Kidney tubule cell (primary cell): ENCODE measurements around the gene GNG13.

Source experiments
- DNase-seq: peaks from one replicate; pipeline ENCODE4 v3.0.0-alpha.2; 2018; ENCODE audit warnings: low spot score

Gene GNG13

GRCh38 chr16:793414-793813, 7.1 kb downstream of the GNG13 start:
- DNase-seq = no peak

DNA sequence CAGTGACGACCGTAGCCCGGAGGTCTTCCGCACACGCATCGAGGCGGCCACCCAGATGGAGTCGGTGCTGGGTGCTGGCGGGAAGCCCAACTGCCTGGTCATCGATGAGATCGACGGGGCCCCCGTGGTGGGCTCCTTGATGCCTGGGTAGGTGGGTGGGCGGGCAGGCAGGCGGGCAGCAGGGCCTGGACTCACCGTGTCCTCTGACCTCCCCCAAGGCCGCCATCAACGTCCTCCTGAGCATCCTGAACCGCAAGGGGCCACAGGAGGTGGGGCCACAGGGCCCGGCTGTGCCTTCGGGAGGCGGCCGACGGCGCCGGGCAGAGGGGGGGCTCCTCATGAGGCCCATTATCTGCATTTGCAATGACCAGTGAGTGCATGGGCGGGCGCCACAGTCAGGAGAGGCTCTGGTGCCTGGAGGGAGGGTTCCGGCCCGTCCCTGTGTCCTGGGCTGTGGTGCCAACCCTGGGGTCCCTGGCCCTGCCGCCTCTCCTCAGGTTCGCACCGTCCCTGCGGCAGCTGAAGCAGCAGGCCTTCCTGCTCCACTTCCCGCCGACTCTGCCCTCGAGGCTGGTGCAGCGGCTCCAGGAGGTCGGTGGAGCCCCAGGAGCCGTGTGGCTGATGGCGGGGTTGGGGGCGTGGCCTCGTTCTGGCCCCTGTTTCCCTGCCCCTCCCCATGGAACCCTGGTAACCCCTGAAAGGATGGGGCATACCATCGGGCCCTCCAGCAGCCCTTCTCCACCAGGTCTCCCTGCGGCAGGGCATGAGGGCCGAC, 8.1 kb downstream of the GNG13 start:
- DNase-seq = no peak

GRCh38 chr16:791131-791530, 9.4 kb downstream of the GNG13 start:
- no peak for DNase-seq

DNA sequence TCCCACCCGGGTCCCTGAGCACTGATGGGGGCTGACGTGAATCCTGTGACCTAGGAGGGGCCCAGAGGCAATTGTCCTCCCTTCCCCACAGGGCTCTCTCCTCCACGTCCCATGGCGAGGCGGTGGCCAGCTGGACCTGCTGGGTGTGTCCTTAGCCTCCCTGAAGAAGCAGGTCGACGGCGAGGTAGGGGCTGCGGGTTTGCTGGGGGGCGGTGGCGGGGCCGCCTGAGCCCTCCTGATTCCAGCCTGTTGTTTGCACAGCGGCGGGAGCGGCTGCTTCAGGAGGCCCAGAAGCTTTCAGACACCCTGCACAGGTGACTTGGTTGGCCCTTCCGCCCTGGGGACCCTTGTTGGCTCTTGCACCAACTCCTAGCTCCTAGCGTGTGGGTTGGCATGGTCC, 10.4 kb downstream of the GNG13 start:
- no peak for DNase-seq

- DNase-seq = no peak
Measured at GRCh38 chr16:789191-789850, 11.2 kb downstream of the GNG13 start.

DNA sequence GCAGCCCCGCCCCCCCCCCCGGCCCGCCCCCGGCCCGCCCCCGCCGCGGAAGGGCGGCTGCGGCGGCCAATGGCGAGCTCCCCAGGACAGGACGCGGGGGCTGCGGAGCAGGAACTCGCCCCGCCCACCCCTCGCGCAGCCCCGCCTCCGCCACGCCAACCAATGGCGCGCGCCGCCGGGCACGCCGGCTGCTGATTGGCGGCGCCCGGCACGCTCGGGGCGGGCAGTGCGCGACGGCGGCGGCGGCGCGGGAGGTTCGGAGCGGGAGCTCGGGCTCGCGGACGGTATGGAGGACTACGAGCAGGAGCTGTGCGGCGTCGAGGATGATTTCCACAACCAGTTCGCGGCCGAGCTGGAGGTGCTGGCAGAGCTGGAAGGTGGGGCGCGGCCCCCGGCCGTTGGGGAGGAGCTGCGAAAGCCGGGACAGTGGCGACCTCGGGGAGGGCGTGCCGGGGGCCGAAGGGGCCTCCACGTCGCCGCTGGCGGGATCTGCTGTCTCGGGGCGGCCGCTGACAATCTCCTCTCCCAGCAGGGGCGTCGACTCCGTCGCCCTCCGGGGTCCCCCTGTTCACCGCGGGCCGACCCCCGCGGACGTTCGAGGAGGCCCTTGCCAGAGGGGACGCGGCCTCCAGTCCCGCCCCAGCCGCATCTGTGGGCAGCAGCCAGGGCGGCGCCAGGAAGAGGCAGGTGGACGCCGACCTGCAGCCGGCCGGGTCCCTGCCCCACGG, 12.0 kb downstream of the GNG13 start, which contains the start of gene CHTF18:
TSS of gene CHTF18 (plus strand) at position 222 of the 728 bp plus-strand sequence. CDS start at position 287, 65 bp downstream.
- peak; percentile 94 for DNase-seq

DNA sequence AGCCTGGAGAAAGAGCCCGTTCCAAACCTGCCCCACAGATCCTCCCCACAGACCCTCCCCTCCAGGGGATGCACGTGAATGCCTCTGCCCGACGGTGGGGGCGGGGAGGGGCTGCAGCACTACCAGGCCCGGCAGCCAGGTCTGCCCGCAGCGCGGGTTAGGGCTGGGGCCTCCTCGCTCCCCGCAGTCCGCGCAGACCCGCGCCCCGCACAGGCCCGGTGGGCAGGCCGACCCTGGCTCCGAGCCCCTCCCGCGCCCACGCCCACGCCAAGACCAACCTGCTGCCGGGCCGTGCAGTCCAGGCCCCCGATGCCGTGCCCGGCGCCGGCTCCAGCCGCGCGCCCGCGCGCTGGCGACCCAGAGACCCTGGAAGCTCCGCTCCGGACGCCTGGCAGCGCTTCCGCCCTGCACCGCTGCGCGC, 12.5 kb downstream of the GNG13 start, which contains the start of gene RPUSD1:
TSS of gene RPUSD1 (minus strand) at position 404 of the 421 bp plus-strand sequence. CDS start 644 bp downstream, outside the sequence.
- DNase-seq = no peak

DNA sequence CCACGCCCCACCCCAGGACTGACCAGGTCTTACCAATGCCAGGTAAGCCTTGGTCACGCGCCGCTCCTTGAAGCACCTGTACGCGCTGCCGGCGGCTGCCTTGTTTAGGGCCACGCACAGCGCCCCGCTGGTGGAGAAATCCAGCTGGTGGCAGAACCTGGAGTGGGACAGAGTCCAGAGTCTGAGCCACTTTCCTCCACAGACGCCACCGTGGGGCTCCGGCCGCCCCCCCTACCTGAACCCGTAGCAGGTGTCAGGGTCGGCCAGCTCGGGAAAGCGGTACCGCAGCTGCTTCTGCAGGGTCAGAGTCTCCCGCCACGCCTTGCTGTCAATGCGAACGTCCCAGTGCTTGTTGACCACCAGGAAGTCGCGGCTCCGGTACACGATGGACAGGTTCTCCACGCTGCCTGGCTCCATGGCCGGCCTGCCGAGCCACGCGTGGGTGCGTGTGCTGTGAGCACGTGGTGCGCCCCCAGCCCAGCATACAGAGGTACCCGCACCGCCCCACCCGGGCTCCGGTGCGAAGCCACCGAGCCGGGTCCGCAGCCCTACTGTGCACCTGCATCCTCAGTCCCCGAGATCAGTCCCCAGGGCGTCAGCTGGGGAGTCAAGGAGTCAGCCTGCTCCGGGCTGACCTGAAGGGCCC, 13.1 kb downstream of the GNG13 start:
- no peak for DNase-seq

DNA sequence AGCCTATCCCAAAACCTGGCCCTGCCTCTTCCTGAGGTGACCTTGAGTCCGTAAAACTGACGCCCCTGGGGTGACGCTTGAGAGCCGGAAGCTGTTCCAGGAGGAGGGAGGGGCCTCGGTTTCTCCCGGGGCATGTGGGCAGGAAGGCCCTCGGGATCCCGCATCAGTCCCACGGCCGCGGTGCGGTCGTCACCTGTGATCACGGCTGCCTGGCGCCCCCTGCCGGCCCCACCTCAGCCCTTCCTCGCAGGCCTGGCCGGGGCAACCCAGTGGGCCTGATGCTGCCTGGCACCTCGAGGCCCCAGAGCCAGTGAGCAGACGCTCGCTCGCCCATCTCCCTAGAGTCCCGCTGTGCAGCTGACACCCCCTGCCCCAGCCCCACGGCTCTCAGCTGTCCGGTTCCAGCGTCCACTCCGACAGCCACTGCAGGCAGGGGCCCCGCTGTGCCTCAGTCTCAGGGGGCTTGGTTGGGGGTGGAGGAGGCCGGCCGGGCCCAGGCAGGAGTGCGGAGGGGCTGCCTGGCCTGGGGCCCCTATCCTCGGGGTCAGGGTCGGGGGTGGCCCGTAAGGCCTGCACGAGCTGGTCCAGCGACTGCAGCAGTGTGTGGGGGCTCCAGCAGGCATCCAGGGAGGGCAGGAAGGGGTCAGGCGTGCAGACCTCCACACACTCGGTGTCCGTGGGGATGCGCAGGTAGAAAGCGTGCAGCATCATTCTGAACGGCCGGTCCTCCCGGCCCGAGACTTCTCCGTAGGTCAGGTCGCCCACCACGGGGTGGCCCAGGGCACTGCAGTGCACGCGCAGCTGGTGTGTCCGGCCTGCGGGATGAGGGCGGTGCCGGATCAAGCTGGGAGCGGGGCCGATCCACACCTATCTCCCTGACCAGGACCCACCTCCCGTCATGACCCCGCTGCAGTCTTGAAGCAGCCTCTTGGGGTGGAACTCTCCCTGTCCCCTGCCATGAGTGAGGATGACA, 14.7 kb downstream of the GNG13 start:
- DNase-seq = peak; percentile 72

DNA sequence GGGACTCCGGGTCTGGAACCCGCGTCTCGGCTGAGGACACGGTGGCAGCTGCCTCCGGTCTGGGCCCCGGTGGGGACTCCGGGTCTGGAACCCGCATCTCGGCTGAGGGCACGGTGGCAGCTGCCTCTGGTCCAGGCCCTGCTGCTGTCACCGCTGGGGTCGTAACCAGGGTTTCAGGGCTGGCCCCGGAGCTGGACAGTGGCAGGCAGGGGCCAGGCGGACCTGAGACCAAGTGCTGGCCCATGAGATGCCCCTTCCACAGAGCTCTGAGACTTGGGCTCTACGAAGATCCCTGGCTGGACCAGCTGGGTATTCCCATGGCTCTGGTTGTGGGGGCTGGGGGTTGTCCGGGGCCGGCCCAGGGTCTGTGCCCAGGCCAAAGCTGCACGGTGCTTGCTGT, 16.1 kb downstream of the GNG13 start:
- DNase-seq = no peak

DNA sequence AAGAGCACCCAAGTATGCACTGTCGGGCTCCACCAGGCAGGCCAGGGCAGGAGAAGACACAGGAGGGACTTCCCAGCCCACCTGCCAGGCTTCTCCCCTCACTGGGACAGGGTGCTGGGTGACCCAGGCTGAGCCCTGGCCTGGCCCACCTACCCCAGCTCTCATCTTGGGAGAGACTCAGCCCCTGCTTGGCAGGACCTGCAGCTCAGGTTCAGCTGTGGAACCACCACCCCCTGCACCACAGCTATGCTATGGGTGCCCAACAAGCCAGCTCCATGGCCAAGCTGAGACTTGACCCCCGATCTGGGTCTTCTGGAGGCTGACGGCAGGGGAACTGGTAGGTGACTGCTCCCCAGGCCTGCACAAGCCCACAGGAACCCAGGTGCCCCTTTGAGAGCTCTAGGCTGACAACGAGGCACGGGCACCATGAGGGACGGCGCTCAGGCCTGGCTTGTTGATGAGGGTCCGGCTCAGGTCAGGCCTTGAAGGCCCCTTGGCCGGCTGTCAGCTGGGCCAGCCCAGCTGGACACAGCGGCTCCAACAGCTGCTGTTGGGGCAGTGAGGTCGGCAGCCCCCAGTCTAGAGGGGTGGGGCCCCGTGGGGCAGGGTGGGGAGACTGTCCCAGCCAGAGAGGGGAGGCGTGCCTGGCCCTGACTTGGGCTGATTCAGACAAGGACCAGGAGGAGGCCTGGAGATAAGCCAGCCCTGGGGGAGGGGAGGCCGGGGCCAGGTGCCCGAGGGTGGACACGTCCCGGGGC, 17.0 kb downstream of the GNG13 start:
- DNase-seq = peak; percentile 14

GRCh38 chr16:782766-783403, 17.6 kb downstream of the GNG13 start:
- peak; percentile 40 for DNase-seq

DNA sequence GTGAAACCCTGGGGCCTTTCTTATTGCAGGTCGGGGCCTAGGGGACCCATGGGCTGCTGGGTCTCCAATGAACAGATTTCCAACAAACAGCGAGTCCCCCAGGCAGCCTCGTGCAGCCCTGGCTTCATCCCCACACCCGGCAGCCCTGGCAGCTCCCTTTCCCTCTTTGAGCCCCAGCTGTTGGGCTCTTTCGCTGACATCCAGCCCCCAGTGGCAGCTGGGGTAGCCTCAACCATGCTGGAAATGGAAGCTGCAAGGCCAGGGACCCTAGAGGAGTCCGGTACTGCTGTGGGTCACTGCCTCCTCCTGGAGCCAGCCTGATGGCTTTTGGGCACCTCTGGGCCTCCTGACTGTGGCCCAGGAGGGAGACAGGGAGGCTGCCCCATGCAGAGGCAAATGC, 18.3 kb downstream of the GNG13 start:
- DNase-seq = no peak

- no peak for DNase-seq
Measured at GRCh38 chr16:781346-782010, 19.1 kb downstream of the GNG13 start.

- no peak for DNase-seq
Measured at GRCh38 chr16:780296-780695, 20.2 kb downstream of the GNG13 start.

GRCh38 chr16:779561-779960, 21.0 kb downstream of the GNG13 start:
- DNase-seq = no peak

DNA sequence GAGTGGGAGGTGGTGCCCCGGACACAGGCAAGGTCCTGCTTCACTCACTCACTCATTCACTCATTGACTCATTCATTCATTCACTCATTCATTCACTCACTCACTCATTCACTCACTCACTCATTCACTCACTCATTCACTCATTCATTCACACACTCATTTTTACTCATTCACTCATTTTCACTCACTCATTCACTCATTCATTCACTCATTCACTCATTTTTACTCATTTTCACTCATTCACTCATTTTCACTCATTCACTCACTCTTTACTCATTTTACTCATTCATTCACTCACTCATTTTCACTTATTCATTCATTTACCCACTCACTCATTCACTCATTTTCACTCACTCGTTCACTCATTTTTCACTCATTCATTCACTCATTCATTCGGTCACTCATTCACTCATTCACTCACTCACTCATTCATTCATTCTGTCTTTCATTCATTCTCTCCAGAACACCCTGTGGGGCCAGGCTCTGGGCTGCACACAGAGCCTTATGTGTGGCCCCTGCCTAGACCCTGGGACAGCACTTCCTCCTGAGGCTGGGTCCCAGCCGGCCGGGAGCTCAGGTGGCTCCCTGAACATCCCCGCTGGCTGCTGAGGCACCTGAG, 21.5 kb downstream of the GNG13 start:
- no peak for DNase-seq

- no peak for DNase-seq
Measured at GRCh38 chr16:778447-778846, 22.1 kb downstream of the GNG13 start.

- peak; percentile 74 for DNase-seq
Measured at GRCh38 chr16:777826-778225, 22.7 kb downstream of the GNG13 start.
